Measurements from ENCODE around the gene PSMG4. TPM values are rescaled to one million over a fixed set of nuclear protein-coding genes. Genes with fewer than 3 reads are reported as not detected.

PSMG4 gene
- polyA plus RNA-seq, 1 donor (not counting 4 experiments of a cell fraction or from before 2014, with no cell fraction given): 16.3 TPM

GRCh38 chr6:3231247-3232016 is 27.3 kb upstream of the PSMG4 start:
- Histone ChIP-seq H3K9me3 (ENCODE audit: control insufficient read depth, low read depth, low read length) (no peaks in the 10 kb centered on the region), H3K4me2 (ENCODE audit: control insufficient read depth, extremely low read depth, insufficient read depth, low read depth, low read length) (peak overlapping the region; percentile 88), H3K9ac (ENCODE audit: control insufficient read depth, extremely low read depth, insufficient read depth, low read length) (peak overlapping the region; percentile 15), H3K4me3 (ENCODE audit: control insufficient read depth in 2 of 3, extremely low read depth in 1 of 3, insufficient read depth in 2 of 3, low read depth in 1 of 3, low read length in 3 of 3) (peak overlapping the region; percentile 36 to 73 (median 52)), H3K4me1 (ENCODE audit: control insufficient read depth, extremely low read depth, insufficient read depth, low read length) (peaks cover 18% of the 10 kb centered on the region), H3K9me1 (ENCODE audit: control insufficient read depth, extremely low read depth, insufficient read depth, low read length) (no peaks in the 10 kb centered on the region), H3K79me2 (ENCODE audit: control insufficient read depth, insufficient read depth, low read length) (no peaks in the 10 kb centered on the region), H2AFZ (ENCODE audit: control insufficient read depth, low read length) (peak overlapping the region; percentile 80), H3K36me3 (ENCODE audit: control insufficient read depth in 2 of 2, extremely low read depth in 1 of 2, insufficient read depth in 2 of 2, low read length in 2 of 2) (no peaks in the 10 kb centered on the region), H3K27ac (ENCODE audit: control insufficient read depth, insufficient read depth, low read length) (no peak overlapping the region), H3K27me3 (ENCODE audit: control insufficient read depth, extremely low read depth, insufficient read depth, low read length) (peaks cover 78% of the 10 kb centered on the region), H4K20me1 (ENCODE audit: control insufficient read depth, extremely low read depth, insufficient read depth, low read length) (no peaks in the 10 kb centered on the region)
- TF ChIP-seq EZH2 (IDR thresholded peaks at IDR 0.05; ENCODE audit: low read length) (peak; percentile 88), CTCF (optimal IDR thresholded peaks at IDR 0.05 in 1 of 3, IDR thresholded peaks at IDR 0.05 in 1 of 3, conservative IDR thresholded peaks at IDR 0.05 in 1 of 3; ENCODE audit: extremely low read depth in 1 of 3, insufficient read depth in 2 of 3, low read length in 3 of 3) (no peak)
- DNase-seq (ENCODE audit: low read depth, low spot score): no peak
- no peak for FAIRE-seq
- dilution Hi-C loops (cut with MboI; ENCODE audit: extremely low pct_ligation_motif_present, low sequenced_read_pairs): no loop called here

GRCh38 chr6:3232017-3232945 is 26.5 kb upstream of the PSMG4 start:
- H4K20me1 ChIP-seq (ENCODE audit: control insufficient read depth, extremely low read depth, insufficient read depth, low read length): no peaks in the 10 kb centered on the region
- no peaks in the 10 kb centered on the region for H3K36me3 ChIP-seq (ENCODE audit: control insufficient read depth in 2 of 2, extremely low read depth in 1 of 2, insufficient read depth in 2 of 2, low read length in 2 of 2)
- H3K27me3 ChIP-seq (ENCODE audit: control insufficient read depth, extremely low read depth, insufficient read depth, low read length): peaks cover 76% of the 10 kb centered on the region
- H2AFZ ChIP-seq (ENCODE audit: control insufficient read depth, low read length): no peak overlapping the region
- no peak overlapping the region for H3K27ac ChIP-seq (ENCODE audit: control insufficient read depth, insufficient read depth, low read length)
- peak overlapping the region in 2 of 3 experiments; percentile 52 to 73 for H3K4me3 ChIP-seq (ENCODE audit: control insufficient read depth in 2 of 3, extremely low read depth in 1 of 3, insufficient read depth in 2 of 3, low read depth in 1 of 3, low read length in 3 of 3)
- H3K79me2 ChIP-seq (ENCODE audit: control insufficient read depth, insufficient read depth, low read length): no peaks in the 10 kb centered on the region
- H3K9ac ChIP-seq (ENCODE audit: control insufficient read depth, extremely low read depth, insufficient read depth, low read length): peak overlapping the region; percentile 15
- H3K9me1 ChIP-seq (ENCODE audit: control insufficient read depth, extremely low read depth, insufficient read depth, low read length): no peaks in the 10 kb centered on the region
- peaks cover 11% of the 10 kb centered on the region for H3K4me1 ChIP-seq (ENCODE audit: control insufficient read depth, extremely low read depth, insufficient read depth, low read length)
- H3K4me2 ChIP-seq (ENCODE audit: control insufficient read depth, extremely low read depth, insufficient read depth, low read depth, low read length): peak overlapping the region; percentile 88
- TF ChIP-seq CTCF (optimal IDR thresholded peaks at IDR 0.05 in 1 of 3, IDR thresholded peaks at IDR 0.05 in 1 of 3, conservative IDR thresholded peaks at IDR 0.05 in 1 of 3; ENCODE audit: extremely low read depth in 1 of 3, insufficient read depth in 2 of 3, low read length in 3 of 3) (no peak), EZH2 (IDR thresholded peaks at IDR 0.05; ENCODE audit: low read length) (no peak)
- FAIRE-seq (no peak), DNase-seq (ENCODE audit: low read depth, low spot score) (no peak)
- no peaks in the 10 kb centered on the region for H3K9me3 ChIP-seq (ENCODE audit: control insufficient read depth, low read depth, low read length)
- dilution Hi-C loops (cut with MboI; ENCODE audit: extremely low pct_ligation_motif_present, low sequenced_read_pairs): no loop called here
